Esophagus muscularis mucosa (tissue), 4 donors: Measurements from ENCODE around the gene PCSK6.

Experiments
- EP300 ChIP-seq: sonication (generic); formaldehyde crosslinking; IDR thresholded peaks from one replicate; pipeline ENCODE4 v1.6.1; 2017; ENCODE audit warnings: antibody characterized with exemption
- POLR2A ChIP-seq: fragments of 450-650 bp; IDR thresholded peaks from one replicate; pipeline ENCODE4 v1.6.1; 2017; ENCODE audit warnings: antibody characterized with exemption, moderate library complexity, mild to moderate bottlenecking, low read depth
- TF ChIP-seq, protein P1 (sequence below), 3 experiments: fragments of 200-600 bp in 2 of 3; fragments of 450-650 bp in 1 of 3; sonication (generic) in 2 of 3; IDR thresholded peaks; one replicate each; pipeline ENCODE4 v1.5.1; 2017 to 2019; ENCODE audit warnings: antibody characterized with exemption in 3 of 3, mild to moderate bottlenecking in 2 of 3, moderate library complexity in 1 of 3

DNA sequence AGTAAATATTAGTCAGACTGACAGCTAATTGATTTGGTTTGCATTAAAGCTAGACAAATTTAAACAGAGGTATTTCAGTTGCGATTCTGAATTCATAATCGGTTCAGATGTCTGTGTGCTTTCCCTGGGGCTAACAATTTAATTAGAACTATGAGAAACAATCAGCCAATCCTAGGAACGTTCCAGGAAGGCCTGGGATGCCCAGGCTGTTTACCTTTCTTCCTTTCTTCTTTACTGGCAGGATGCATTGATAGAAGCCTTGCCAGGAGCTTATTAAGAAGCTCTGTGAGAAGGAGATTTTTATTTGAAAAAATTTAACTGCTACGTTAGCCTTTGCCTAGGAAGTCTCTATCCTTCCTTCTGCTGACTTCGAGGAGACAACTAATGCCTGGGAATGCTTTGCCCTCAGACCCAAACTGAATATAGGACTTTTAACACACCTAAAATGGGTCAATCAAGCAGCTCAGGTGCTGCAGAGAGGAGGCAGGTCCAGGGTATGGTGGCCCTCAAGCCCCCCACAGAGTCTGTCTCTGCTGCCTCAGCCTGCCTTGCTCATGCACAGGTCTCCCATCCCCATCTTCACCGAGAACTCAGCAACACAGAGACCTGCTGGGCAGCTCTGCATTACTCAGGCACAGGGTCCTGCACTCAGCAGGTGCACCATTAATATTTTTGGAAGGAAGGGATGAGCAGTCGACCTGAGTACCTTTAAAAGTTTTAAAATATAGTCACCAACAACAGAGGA is 48.5 kb downstream of the PCSK6 start:
- TF ChIP-seq, protein P1, sequence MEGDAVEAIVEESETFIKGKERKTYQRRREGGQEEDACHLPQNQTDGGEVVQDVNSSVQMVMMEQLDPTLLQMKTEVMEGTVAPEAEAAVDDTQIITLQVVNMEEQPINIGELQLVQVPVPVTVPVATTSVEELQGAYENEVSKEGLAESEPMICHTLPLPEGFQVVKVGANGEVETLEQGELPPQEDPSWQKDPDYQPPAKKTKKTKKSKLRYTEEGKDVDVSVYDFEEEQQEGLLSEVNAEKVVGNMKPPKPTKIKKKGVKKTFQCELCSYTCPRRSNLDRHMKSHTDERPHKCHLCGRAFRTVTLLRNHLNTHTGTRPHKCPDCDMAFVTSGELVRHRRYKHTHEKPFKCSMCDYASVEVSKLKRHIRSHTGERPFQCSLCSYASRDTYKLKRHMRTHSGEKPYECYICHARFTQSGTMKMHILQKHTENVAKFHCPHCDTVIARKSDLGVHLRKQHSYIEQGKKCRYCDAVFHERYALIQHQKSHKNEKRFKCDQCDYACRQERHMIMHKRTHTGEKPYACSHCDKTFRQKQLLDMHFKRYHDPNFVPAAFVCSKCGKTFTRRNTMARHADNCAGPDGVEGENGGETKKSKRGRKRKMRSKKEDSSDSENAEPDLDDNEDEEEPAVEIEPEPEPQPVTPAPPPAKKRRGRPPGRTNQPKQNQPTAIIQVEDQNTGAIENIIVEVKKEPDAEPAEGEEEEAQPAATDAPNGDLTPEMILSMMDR (IDR thresholded peaks at IDR 0.05): no peak
- TF ChIP-seq POLR2A: no peak
- no peak for TF ChIP-seq EP300
